ENCODE results near the gene PRIM2. TPM values are rescaled to one million over a fixed set of nuclear protein-coding genes. Genes with fewer than 3 reads are reported as not detected.

PRIM2 gene
- total and polyA plus RNA-seq, 2 of the 8 experiments (the other 6 are each of a cell fraction or from before 2014, with no cell fraction given): 20.8 to 46.8 TPM

GRCh38 chr6:57421503-57421902, 104.1 kb downstream of the PRIM2 start:
- H3K9me3 ChIP-seq (ENCODE audit: insufficient read depth in 2 of 2, low read depth in 1 of 2, low read length in 1 of 2): no peaks in the 10 kb centered on the region
- H2BK5ac ChIP-seq (ENCODE audit: low read depth, low read length): no peak overlapping the region
- no peak overlapping the region for H2BK12ac ChIP-seq (ENCODE audit: low read depth, low read length)
- H3K36me3 ChIP-seq (ENCODE audit: control insufficient read depth in 2 of 4, insufficient read depth in 4 of 4, low read length in 3 of 4): no peaks in the 10 kb centered on the region
- H3K14ac ChIP-seq (ENCODE audit: insufficient read length): no peak overlapping the region
- H3K56ac ChIP-seq (replicated peaks; ENCODE audit: insufficient read length, low read depth, low read length): no peak overlapping the region
- H3K4me2 ChIP-seq (ENCODE audit: insufficient read depth in 1 of 2, low read depth in 2 of 2, low read length in 2 of 2): peak overlapping the region in 1 of 2 experiments; percentile 1; a peak in 1 of 4 replicates
- peaks cover 4 to 8% (median 6%) of the 10 kb centered on the region in 4 experiments; a peak in 5 of 7 replicates for H3K4me1 ChIP-seq (replicated peaks in 1 of 4; ENCODE audit: control insufficient read depth in 3 of 4, insufficient read depth in 4 of 4, low read length in 3 of 4)
- no peaks in the 10 kb centered on the region for H3K27me3 ChIP-seq (replicated peaks in 1 of 4; ENCODE audit: control insufficient read depth in 3 of 4, extremely low read depth in 1 of 4, insufficient read depth in 3 of 4, low read length in 3 of 4)
- H3K23ac ChIP-seq (ENCODE audit: insufficient read length): no peak overlapping the region
- no peaks in the 10 kb centered on the region for H3K23me2 ChIP-seq (ENCODE audit: low read depth, low read length)
- H2AK5ac ChIP-seq (ENCODE audit: low read depth, low read length): no peak overlapping the region
- no peak overlapping the region for H2AFZ ChIP-seq (ENCODE audit: low read length)
- H4K91ac ChIP-seq (replicated peaks; ENCODE audit: insufficient read length, low read length): no peak overlapping the region
- no peak overlapping the region for H2BK120ac ChIP-seq (replicated peaks; ENCODE audit: low read depth, low read length)
- peak overlapping the region; percentile 47 for H4K5ac ChIP-seq (ENCODE audit: insufficient read length, low read depth, low read length)
- 0 out of 4 replicates have a peak, but pooled peaks cover 0 to 3% of the 10 kb centered on the region in 2 experiments for H3K79me2 ChIP-seq (ENCODE audit: control insufficient read depth in 1 of 2, insufficient read depth in 2 of 2, low read length in 2 of 2)
- DNase-seq (ENCODE audit: low read depth in 1 of 2, low spot score in 2 of 2) (no peak), FAIRE-seq (no peak)
- no peak overlapping the region for H3K18ac ChIP-seq (ENCODE audit: extremely low read depth, low read length)
- H3K4ac ChIP-seq (replicated peaks; ENCODE audit: insufficient read length, low read depth, low read length): no peak overlapping the region
- no peak overlapping the region for H2BK20ac ChIP-seq (ENCODE audit: low read length)
- H3K79me1 ChIP-seq (ENCODE audit: low read depth, low read length): no peaks in the 10 kb centered on the region; the same call in 1 of the 2 replicates
- H4K20me1 ChIP-seq (replicated peaks in 1 of 2; ENCODE audit: control insufficient read depth in 1 of 2, insufficient read depth in 2 of 2, low read length in 2 of 2): no peaks in the 10 kb centered on the region
- ChIA-PET POLR2A (ENCODE audit: partially characterized antibody) (interaction anchor here (1.3 kb wide), 1 partner anchor 11 kb away, joined by 3 read pairs; no protein-coding TSS in a partner anchor), CTCF (ENCODE audit: partially characterized antibody) (no interaction called here)
- no peak overlapping the region; a peak in 1 of 8 replicates for H3K4me3 ChIP-seq (ENCODE audit: extremely low read depth in 1 of 4, insufficient read depth in 2 of 4, low read depth in 3 of 4, low read length in 4 of 4)
- H3K27ac ChIP-seq (ENCODE audit: low read depth, low read length): no peak overlapping the region
- no peak for TF ChIP-seq CBX8 (IDR thresholded peaks at IDR 0.05; ENCODE audit: borderline replicate concordance, low read depth, low read length)
- no peak for TF ChIP-seq TBP (IDR thresholded peaks at IDR 0.05; ENCODE audit: low read depth, low read length)
- no peak for TF ChIP-seq SIN3A (conservative IDR thresholded peaks at IDR 0.05 in 1 of 2, IDR thresholded peaks at IDR 0.05 in 1 of 2; ENCODE audit: low read depth in 1 of 2, low read length in 2 of 2)
- no peak for TF ChIP-seq EGR1 (IDR thresholded peaks at IDR 0.05; ENCODE audit: borderline replicate concordance, low read depth, low read length)
- TF ChIP-seq NRF1 (IDR thresholded peaks at IDR 0.05; ENCODE audit: low read depth, low read length): no peak
- no peak for TF ChIP-seq EZH2 (IDR thresholded peaks at IDR 0.05; ENCODE audit: low read depth, low read length, severe bottlenecking)
- no peak for TF ChIP-seq SIX5 (IDR thresholded peaks at IDR 0.05; ENCODE audit: low read depth, low read length)
- no peak for TF ChIP-seq ZNF274 (IDR thresholded peaks at IDR 0.05; ENCODE audit: borderline replicate concordance, extremely low read depth, low read length)
- no peak overlapping the region for H2BK15ac ChIP-seq (ENCODE audit: low read length)
- no peak overlapping the region for H3K9ac ChIP-seq (replicated peaks in 1 of 4; ENCODE audit: extremely low read depth in 1 of 4, low read depth in 3 of 4, low read length in 3 of 4)
- no peak overlapping the region for H4K8ac ChIP-seq (ENCODE audit: extremely low read depth, insufficient read depth, low read length)

Measured in H1 (cell line).